ENCODE data around the gene ANTKMT.

Gene ANTKMT, protein sequence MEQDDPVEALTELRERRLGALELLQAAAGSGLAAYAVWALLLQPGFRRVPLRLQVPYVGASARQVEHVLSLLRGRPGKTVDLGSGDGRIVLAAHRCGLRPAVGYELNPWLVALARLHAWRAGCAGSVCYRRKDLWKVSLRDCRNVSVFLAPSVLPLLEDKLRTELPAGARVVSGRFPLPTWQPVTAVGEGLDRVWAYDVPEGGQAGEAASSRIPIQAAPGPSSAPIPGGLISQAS

DNA sequence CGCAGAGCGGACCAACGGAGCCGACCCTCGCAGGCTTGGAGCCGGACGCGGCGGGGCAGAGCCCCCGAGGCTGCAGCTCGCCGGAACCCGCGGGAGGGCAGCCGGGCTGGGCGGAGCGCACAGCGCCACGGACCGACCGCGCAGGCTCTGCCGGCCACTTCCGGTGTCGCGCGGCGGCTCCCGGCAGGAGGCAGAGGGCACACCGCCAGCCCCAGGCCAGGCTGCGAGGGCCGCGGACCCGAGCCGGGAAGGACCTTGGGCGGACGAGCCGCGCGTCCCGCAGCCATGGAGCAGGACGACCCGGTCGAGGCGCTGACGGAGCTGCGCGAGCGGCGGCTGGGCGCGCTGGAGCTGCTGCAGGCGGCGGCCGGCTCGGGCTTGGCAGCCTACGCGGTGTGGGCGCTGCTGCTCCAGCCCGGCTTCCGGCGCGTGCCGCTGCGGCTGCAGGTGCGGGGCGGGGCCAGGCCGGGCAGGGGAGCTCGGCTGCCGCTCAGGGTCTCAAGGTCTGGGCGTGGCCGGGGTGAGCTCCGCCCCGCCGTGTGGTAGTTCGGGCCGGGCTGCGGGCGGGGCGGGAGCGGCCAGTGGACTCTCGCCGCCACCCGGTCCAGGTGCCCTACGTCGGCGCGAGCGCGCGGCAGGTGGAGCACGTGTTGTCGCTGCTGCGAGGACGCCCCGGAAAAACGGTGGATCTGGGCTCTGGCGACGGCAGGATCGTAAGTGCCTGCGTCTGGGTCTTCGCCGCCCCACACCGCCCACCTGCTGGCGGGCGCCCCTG is at the start of gene ANTKMT:
Gene ANTKMT, plus strand, starts transcription at position 157 of the 775 bp plus-strand sequence. Its CDS starts 129 bp downstream, at position 286.
- DNase-seq (ENCODE audit: low spot score): peak; percentile 90

DNA sequence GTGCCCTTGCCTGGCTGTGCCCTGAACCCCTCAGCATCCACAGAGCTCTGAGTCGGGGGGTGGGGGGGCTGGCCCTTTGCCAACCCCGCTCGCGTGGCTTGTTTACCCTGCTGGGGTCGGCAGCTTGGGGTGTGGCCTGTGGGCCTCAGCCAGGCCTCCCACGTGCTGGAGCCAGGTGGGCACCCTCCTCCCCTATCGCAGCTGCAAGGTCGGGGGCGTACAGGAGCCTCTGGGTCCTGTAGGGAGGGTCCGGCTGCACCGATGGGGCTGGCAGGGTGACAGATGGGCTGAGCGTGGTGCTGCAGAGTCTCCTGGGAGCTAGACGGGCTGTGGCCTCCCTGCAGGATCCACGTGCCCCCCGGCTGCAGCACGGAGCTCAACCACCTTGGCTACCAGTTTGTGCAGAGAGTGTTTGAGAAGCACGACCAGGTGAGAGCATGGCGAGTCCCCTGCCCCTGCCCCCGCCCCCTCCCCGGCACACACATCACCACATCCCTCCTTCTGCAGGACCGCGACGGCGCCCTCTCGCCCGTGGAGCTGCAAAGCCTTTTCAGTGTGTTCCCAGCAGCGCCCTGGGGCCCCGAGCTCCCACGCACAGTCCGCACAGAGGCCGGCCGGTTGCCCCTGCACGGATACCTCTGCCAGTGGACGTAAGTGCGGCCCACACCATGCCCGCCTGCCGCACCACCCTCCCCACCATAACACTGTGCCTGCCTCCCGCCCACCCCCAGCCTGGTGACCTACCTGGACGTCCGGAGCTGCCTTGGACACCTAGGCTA is 49.4 kb upstream of the ANTKMT start:
- no peak for DNase-seq (ENCODE audit: low spot score)

DNA sequence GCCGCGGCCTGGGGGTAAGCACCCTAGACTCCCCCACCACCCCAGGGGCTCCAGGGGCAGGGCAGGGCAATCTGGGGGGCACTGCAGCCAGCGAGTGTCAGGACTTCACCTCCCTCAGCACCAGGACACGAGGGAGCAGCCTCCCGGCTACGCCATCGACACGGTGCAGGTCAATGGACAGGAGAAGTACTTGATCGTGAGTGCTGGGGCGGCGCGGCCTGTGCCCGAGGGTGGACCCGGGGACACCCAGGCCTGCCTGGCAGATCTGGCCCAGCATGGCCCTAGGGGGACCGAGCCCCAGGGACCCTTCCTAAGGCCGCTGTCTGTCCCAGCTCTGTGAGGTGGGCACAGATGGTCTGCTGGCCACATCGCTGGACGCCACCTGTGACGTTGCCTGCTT is 48.6 kb upstream of the ANTKMT start:
- DNase-seq (ENCODE audit: low spot score): no peak

DNA sequence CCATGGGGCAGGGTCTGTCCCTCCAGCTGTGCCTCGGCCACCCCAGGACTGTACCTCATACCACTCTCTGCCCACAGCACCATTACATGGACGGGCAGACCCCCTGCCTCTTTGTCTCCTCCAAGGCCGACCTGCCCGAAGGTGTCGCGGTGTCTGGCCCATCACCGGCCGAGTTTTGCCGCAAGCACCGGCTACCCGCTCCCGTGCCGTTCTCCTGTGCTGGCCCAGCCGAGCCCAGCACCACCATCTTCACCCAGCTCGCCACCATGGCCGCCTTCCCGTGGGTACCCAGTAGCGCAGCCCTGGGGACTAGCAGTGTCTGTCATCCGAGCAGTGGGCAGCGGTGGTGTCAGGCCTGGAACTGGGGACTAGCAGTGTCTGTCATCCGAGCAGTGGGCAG is 48.1 kb upstream of the ANTKMT start:
- DNase-seq (ENCODE audit: low spot score): no peak

DNA sequence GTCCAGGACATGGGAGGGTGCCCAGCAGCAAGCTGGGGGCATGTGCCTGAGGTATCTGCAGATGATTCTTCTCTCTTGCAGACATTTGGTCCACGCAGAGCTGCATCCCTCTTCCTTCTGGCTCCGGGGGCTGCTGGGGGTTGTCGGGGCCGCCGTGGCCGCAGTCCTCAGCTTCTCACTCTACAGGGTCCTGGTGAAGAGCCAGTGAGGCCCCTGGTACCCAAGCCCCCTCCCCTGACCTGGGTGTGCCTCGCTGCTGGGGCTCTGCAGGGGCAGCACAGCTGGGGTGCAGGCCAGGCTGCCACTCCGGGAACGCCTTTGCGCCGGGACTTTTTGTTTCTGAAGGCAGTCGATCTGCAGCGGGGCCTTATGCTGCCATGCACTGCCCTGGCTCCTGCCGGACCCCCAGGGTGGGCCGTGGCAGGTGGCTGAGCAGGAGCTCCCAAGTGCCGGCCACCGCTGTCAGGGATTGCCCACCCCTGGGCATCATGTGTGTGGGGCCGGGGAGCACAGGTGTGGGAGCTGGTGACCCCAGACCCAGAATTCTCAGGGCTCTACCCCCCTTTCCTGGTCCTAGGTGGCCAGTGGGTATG is 47.5 kb upstream of the ANTKMT start:
- DNase-seq (ENCODE audit: low spot score): no peak

DNA sequence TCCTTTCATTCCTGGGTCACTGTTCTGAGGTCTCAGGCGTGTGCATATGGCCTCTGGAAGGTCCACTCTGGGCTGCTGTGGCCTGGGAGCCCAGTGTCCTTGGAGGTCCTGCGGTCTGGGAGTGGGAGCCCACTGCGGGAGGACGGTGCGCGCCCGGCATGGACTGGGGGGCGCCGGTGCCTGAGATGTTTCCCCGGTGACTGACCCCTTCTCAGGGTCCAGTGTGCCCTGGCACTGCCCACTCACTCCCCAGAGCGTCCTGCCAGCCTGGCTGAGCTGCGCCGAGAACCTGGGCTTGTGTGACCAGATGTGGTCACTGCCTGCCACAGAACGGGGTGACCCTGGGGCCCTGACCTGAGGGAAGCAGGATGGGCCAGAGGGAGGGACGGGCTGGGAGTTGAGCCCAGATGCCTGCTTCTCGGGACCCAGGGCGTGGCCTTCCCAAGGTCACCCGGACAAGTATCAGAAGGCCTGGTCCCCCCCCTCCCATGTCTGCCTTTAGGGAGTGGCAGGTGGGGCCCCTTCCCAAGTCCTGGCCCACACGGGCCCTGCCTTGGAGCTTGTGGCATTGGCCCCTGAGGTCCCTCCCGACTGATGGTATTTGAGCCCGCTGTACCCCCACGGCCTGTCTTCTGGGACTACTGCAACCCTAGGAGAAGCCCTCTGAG is 46.6 kb upstream of the ANTKMT start:
- no peak for DNase-seq (ENCODE audit: low spot score)

DNA sequence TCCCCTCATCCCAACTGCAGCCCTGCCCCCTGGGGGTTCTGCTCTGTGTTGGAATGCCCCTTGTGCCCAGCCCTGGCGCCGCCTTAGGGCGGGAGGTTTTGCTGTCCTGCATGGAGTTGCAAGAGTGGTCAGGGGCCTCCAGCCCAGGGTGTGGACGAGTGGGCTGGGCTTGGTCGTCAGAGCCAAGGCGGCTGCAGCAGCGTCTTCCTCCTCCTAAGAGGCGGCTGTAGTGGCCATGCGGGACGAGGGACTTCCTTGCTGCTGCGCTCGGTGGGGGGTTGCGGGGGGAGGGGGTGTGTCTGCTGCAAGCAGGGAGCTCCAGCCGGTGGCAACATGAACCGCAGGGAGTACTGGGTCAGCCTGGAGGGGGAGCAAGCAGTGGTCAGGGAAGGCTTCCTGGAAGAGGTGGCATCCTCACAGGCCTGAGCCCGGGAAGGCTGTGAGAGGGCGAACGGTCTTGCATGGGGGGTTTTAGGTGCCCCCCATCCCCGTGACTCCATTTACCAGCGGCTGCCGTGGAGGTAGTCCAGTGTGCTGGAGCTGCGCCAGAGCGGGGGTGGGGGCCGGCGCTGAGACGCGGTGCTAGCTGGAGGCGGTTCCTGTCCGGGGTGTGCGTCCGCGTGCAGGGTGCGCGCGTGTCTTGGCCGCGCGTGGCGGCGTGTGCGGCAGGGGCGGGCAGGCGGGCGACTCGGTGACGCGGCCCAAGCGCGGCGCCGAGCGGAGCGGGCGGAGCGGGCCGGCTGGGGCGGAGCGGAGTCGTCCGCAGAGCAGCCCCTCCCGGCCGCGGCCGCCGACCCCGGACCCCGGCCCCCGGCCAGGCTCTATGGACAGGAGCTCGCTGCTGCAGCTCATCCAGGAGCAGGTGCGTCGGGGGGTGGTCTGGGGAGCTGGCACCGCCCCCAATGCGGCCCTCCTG is 45.7 kb upstream of the ANTKMT start, which contains the start of gene RHBDL1:
Gene RHBDL1, plus strand, starts transcription at position 704 of the 916 bp plus-strand sequence. Its CDS starts 120 bp downstream, at position 824.
- DNase-seq (ENCODE audit: low spot score): no peak

DNA sequence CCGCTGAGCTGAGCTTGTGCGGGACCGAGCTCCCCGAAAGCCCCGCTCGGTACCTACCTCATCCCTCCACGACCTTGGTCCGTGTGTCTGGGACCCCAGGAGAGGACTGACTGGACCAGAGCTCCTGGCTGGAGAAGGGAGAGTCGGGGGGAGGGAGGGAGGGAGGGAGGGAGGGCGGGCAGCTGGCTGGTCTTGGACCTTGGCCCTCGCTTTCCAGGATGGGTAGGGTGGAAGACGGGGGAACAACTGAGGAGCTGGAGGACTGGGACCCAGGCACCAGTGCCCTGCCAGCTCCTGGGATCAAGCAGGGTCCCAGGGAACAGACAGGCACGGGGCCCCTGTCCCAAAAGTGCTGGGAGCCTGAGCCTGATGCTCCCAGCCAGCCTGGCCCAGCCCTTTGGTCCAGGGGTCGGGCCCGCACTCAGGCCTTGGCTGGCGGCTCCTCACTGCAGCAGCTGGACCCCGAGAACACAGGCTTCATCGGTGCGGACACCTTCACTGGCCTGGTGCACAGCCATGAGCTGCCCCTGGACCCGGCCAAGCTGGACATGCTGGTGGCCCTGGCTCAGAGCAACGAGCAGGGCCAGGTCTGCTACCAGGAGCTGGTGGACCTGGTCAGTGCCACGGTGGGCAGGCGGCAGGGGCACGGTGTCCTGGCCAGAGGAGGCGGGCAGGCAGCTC is 44.9 kb upstream of the ANTKMT start:
- no peak for DNase-seq (ENCODE audit: low spot score)

DNA sequence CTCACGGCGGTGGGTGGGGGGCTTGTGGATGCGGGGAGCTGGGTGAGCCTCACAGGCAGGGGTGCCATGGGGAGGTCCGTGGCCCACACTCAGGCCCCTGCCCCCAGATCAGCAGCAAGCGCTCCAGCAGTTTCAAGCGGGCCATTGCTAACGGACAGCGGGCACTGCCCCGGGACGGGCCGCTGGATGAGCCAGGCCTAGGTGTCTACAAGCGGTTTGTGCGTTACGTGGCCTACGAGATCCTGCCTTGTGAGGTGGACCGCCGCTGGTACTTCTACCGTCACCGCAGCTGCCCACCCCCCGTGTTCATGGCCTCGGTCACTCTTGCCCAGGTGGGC is 44.4 kb upstream of the ANTKMT start:
- DNase-seq (ENCODE audit: low spot score): no peak

DNA sequence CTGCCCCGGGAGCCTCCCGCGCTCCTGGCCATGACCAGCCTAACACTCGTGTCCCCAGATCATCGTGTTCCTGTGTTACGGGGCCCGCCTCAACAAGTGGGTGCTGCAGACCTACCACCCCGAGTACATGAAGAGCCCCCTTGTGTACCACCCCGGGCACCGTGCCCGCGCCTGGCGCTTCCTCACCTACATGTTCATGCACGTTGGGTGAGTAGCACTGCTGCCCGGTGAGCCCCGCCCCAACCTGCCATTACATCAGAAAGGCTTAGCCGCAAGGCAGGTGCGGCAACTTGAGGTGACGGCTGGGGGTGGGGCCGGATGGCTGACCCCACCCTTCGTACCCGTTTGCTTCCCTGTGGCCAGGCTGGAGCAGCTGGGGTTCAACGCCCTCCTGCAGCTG is 44.0 kb upstream of the ANTKMT start:
- DNase-seq (ENCODE audit: low spot score): no peak

DNA sequence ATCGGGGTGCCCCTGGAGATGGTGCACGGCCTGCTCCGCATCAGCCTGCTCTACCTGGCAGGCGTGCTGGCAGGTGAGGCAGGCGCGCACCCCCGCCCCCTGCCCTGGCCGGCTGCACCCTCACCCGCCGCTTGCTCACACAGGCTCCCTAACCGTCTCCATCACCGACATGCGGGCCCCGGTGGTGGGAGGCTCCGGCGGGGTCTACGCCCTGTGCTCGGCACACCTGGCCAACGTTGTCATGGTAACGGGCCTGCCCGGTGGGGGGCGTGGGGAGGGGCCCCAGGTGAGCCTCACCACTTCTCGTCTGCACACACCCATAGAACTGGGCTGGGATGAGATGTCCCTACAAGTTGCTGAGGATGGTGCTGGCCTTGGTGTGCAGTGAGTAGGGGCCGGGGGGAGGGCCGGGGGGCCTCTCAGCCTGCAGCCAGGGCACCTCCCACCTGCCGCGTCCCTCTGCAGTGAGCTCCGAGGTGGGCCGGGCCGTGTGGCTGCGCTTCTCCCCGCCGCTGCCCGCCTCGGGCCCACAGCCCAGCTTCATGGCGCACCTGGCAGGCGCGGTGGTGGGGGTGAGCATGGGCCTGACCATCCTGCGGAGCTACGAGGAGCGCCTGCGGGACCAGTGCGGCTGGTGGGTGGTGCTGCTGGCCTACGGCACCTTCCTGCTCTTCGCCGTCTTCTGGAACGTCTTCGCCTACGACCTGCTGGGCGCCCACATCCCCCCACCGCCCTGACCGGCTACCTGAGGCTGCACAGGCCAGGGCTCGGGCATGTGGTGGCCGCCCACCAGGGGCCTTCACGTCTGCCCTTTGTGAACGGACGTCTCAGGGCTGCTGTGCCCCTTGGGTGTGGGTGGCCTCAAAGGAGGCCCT is 43.4 kb upstream of the ANTKMT start:
- no peak for DNase-seq (ENCODE audit: low spot score)

DNA sequence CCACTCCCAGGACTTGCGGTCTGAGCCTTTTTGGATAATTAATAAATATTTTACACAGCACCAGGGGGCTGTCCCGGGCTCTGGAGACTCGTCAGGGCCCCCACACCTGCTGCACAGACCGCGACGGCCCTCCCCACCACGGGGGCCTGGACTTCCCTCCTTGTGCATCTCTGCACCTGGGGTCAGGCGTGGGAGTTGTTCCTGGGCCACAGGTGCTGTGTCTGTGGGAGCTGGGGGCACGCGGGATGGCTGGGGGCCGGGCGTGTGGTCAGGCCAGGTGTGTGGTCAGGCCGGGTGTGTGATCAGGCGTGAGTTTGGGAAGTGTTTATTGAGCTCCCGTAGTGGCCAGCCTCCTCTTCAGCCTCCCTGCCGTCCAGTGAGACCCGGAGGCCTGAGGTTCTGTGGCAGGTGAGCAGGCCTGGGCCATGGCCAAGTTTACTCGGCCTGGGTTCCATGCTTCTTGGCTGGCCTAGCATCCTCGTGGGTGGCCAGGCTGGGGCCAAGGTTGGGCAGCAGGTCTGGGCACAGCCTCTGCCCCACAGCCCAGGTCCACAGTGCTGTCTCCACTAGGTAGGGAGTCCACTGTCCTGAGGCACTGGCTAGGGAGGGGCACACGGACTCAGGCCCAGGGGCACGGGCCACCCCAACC is 42.6 kb upstream of the ANTKMT start:
- DNase-seq (ENCODE audit: low spot score): no peak

DNA sequence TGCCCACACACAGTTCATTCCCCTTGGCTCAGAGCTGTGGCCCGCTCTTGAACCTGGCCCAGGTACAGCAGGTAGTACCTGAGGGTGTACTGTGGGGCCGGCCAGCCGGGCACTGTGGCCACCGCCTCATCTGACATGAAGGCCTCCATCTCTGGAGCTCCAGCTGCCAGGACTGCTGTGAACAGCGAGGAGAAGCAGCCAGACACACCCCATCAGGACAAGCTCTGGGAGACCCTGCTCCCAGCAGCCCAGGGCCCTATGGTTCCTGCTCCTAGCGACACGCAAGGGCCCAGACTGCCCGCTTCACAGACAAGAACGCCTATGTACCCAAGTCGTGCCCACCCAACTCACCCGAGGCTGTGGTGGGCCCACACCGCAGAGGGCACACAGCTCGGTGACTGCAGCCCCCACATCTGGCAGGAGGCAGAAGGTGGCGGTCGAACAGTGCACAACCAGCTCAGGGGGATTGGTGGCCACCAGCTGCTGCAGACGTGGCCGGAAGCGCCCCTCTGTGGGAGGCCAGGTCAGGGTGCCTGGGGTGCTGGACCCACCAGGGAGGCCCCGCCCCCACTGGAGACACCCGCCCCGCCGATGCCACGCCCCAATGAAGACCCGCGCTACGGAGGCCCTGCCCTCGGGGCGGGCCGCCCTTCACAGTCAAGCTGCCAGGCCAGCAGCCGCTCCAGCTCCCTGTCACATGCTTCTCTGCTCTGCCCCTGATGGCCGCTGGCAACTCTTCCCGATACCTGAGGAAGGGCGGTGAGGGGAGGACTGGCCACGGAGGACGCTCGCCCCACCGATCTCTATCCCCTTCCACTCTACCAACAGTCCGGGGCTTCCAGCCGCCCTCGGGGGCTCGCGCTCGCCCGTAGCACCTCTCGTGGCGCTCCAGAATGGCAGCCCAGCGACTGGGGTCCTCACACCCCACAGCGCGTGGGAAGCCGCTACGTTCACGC is 41.8 kb upstream of the ANTKMT start:
- no peak for DNase-seq (ENCODE audit: low spot score)

DNA sequence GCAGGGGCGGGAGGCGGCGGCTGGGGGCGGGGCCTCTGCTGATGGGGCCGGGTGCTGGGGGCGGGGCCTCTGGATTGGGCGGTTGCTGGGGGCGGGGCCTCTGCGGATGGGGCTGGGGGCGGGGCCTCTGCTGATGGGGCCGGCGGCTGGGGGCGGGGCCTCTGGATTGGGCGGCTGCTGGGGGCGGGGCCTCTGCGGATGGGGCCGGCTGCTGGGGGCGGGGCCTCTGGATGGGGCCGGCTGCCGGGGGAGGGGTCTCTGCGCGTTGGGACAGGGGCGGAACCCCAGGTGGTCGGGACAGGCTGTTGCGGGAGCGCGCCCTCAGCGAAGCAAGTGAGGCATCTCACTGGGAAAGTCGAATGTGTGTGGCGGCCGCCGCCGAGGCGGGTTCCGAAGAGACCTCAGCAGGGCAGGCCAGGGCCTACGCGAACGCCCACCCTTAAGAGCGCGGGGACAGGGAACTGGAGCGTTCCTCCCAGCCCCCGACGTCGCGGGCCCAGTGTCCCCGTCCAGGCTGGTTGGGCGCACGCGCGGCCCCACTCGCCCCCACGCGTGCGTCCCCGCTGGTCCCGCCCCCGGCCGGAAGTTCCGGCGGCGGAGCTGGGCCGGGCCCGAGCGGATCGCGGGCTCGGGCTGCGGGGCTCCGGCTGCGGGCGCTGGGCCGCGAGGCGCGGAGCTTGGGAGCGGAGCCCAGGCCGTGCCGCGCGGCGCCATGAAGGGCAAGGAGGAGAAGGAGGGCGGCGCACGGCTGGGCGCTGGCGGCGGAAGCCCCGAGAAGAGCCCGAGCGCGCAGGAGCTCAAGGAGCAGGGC is 40.9 kb upstream of the ANTKMT start, which contains the start of gene STUB1:
Gene STUB1, plus strand, starts transcription at position 597 of the 811 bp plus-strand sequence. Its CDS starts 116 bp downstream, at position 713.
- DNase-seq (ENCODE audit: low spot score): peak; percentile 91

DNA sequence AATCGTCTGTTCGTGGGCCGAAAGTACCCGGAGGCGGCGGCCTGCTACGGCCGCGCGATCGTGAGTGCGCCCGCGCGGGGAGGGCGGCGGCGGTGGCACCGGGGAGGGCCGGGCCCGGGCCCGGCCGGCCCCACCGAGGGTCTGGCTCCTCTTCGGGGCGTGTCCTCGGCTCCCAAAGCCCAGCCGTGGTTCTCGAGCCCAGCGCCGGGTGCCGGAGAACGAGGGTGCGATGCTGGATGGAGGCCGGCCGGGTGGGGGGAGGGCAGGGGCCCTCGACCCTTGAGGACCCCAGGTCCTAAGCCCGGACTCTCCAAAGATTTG is 40.4 kb upstream of the ANTKMT start:
- DNase-seq (ENCODE audit: low spot score): no peak

DNA sequence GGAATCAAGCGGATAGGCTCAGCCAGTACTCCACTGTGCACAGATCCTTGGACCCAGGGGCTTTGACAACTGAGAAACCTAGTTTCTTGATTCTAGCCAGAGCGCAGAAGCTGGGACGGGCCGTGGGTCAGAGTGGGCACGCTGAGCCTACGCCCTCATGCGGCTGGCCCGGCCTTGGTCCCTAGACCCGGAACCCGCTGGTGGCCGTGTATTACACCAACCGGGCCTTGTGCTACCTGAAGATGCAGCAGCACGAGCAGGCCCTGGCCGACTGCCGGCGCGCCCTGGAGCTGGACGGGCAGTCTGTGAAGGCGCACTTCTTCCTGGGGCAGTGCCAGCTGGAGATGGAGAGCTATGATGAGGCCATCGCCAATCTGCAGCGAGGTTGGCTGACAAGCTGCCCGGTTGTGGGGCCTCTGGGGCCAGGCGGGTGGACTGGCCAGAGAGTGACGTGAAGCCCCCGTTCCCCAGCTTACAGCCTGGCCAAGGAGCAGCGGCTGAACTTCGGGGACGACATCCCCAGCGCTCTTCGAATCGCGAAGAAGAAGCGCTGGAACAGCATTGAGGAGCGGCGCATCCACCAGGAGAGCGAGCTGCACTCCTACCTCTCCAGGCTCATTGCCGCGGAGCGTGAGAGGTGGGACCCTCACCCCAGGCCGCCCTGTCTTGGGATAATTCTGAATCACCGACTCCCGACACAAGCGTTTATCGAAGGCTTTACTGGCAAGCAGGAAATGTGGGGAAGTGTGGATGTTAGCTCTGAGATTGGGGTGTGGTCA is 39.8 kb upstream of the ANTKMT start:
- DNase-seq (ENCODE audit: low spot score): peak; percentile 40

Data from hepatic stellate cell (primary cell).